Uterus (tissue), 2 donors: ENCODE measurements around the gene OR4K5.

Source experiments
- CTCF ChIP-seq, 4 experiments: fragments of 200-600 bp in 2 of 4; fragments of 450-650 bp in 2 of 4; sonication (generic) in 2 of 4; IDR thresholded peaks; one replicate each; pipeline ENCODE4 v1.5.1; 2016 to 2019; ENCODE audit warnings: antibody characterized with exemption in 4 of 4, mild to moderate bottlenecking in 2 of 4, moderate library complexity in 1 of 4
- POLR2A ChIP-seq, 2 donors: fragments of 450-650 bp; IDR thresholded peaks; one replicate each; pipeline ENCODE4 v1.6.1; 2016; ENCODE audit warnings: antibody characterized with exemption in 2 of 2, mild to moderate bottlenecking in 1 of 2, moderate library complexity in 1 of 2

DNA sequence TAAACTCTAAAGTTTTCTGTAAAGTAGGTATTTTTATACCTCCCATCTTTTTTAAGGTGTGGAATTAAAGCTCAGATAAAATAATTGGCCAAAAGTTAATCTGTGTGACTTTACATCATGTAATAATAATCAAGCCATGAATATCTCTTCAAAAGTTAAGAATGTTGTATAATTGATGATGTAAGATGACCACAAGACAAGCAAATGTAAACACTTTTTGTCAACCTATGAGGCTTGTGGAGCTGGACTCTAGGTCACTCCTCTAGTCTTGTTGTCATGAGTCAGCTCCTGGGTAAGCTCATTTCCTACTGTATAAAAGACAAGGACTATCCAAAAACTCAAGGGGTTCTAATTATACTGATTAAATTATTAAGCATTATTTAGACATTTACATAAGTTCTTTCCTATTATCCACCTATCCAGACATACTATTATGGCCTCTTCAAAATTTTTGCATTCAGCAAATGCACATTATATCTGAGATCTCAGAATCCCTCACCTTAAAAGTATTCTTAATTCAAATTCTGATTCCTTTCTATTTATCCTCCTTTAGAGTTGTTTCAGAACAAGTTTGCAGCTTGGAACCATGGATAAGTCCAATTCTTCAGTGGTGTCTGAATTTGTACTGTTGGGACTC is at the start of gene OR4K5:
- TF ChIP-seq CTCF (IDR thresholded peaks at IDR 0.05) (no peak), POLR2A (IDR thresholded peaks at IDR 0.05) (no peak)
